Fibroblast of the aortic adventitia (primary cell): ENCODE data around the gene TRAM2. TPM values are rescaled to one million over a fixed set of nuclear protein-coding genes. Genes with fewer than 3 reads are reported as not detected.
A peak's percentile ranks its signal among the peaks of the same experiment; 100 is the strongest.

Experiments used
- DNase-seq: peaks from one replicate; pipeline ENCODE4 v3.0.0-alpha.2; 2010; ENCODE audit warnings: low read depth
- H3K4me3 ChIP-seq: 2 replicates; pipeline ENCODE4 v1.5.1; 2011; ENCODE audit warnings: low read depth, mild to moderate bottlenecking, control low read depth, low read length, moderate library complexity
- total RNA-seq: library from RNA; depleted of rRNA; stranded (reverse); fragments of >200 nt; gene quantifications from 2 replicates; pipeline ENCODE4 v1.2.3, GENCODE V29; 2012; ENCODE audit warnings: low replicate concordance
- TF ChIP-seq, protein P1 (sequence below): IDR thresholded peaks from 2 replicates; pipeline ENCODE4 v1.5.1; 2011; ENCODE audit warnings: mild to moderate bottlenecking, low read length, control low read depth, inconsistent platforms; ENCODE audit not compliant: insufficient read depth

The TRAM2 gene
- total RNA-seq, 1 donor: 128 TPM

DNA sequence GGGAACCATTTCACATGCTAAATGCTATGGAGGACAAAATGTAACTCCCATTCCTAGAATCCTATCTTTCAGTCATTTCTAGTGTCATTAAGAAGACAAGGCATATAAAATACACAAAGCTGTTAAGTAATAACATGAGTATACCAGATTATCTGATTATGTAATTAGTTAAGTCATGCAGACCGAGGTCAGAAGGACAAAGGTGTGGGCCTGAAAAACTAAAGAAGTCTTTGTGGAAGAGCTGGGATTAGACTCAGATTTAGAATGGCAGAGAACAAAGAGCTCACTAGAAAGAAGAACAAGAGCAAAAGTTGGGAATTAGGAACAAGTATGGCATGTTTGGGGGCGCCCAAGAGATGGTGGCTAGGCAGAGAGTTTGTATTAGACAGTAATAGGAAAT lies 119.8 kb downstream of the TRAM2 start:
- DNase-seq: no peak
- TF ChIP-seq, protein P1, sequence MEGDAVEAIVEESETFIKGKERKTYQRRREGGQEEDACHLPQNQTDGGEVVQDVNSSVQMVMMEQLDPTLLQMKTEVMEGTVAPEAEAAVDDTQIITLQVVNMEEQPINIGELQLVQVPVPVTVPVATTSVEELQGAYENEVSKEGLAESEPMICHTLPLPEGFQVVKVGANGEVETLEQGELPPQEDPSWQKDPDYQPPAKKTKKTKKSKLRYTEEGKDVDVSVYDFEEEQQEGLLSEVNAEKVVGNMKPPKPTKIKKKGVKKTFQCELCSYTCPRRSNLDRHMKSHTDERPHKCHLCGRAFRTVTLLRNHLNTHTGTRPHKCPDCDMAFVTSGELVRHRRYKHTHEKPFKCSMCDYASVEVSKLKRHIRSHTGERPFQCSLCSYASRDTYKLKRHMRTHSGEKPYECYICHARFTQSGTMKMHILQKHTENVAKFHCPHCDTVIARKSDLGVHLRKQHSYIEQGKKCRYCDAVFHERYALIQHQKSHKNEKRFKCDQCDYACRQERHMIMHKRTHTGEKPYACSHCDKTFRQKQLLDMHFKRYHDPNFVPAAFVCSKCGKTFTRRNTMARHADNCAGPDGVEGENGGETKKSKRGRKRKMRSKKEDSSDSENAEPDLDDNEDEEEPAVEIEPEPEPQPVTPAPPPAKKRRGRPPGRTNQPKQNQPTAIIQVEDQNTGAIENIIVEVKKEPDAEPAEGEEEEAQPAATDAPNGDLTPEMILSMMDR: no peak

GRCh38 chr6:52454556-52454955 lies 122.3 kb downstream of the TRAM2 start:
- DNase-seq: peak; percentile 20
- no peak overlapping the region for H3K4me3 ChIP-seq
- TF ChIP-seq, protein P1: no peak

More for the DNA sequence above, 119.8 kb downstream of the TRAM2 start:
- no peak overlapping the region for H3K4me3 ChIP-seq

Other genes with a start within 250 kb of the TRAM2 start
- gene PAQR8, start 214.9 kb downstream of the TRAM2 start, total RNA-seq: 3.5 and 8.6 TPM in 2 replicates
- 30.3 and 44.2 TPM in 2 replicates for gene EFHC1, start 156.7 kb downstream of the TRAM2 start, total RNA-seq
- 16.3 and 60.1 TPM in 2 replicates for gene TMEM14A, start 94.1 kb upstream of the TRAM2 start, total RNA-seq
- not detected in 2 replicates for gene GSTA2, start 186.4 kb upstream of the TRAM2 start, total RNA-seq
- gene GSTA1, start 226.8 kb upstream of the TRAM2 start, total RNA-seq: not detected in 2 replicates